ENCODE data around the gene STX17. TPM values are rescaled to one million over a fixed set of nuclear protein-coding genes. Genes with fewer than 3 reads are reported as not detected.
A peak's percentile ranks its signal among the peaks of the same experiment; 100 is the strongest.
"Not testable (repeated sequence)": the region's sequence is repeated elsewhere in the genome, so short reads cannot be mapped to it uniquely, and the experiment has no call there.

Gene STX17
- total RNA-seq (2021; ENCODE audit: unreplicated experiment), result 11.5 TPM
- polyA plus RNA-seq (2012; ENCODE audit: insufficient read length), result 4.0 TPM
- Bru-seq, nascent RNA, result percentile 62 among the genes with signal in this experiment
- percentile 62 among the genes with signal in this experiment for BruChase-seq, experiment 1, labeled RNA remaining after a 2-hour chase
- BruChase-seq, experiment 2, labeled RNA remaining after a 6-hour chase, result percentile 61 among the genes with signal in this experiment
- long read RNA-seq, transcript STX17-201 (8 exons, 2,713 nt), result major isoform, 12 of 25 reads
- long read RNA-seq, partial matches to known transcripts, result 1 of 25 reads
- long read RNA-seq, other reads (novel, unspliced or antisense), result 12 of 25 reads

DNA sequence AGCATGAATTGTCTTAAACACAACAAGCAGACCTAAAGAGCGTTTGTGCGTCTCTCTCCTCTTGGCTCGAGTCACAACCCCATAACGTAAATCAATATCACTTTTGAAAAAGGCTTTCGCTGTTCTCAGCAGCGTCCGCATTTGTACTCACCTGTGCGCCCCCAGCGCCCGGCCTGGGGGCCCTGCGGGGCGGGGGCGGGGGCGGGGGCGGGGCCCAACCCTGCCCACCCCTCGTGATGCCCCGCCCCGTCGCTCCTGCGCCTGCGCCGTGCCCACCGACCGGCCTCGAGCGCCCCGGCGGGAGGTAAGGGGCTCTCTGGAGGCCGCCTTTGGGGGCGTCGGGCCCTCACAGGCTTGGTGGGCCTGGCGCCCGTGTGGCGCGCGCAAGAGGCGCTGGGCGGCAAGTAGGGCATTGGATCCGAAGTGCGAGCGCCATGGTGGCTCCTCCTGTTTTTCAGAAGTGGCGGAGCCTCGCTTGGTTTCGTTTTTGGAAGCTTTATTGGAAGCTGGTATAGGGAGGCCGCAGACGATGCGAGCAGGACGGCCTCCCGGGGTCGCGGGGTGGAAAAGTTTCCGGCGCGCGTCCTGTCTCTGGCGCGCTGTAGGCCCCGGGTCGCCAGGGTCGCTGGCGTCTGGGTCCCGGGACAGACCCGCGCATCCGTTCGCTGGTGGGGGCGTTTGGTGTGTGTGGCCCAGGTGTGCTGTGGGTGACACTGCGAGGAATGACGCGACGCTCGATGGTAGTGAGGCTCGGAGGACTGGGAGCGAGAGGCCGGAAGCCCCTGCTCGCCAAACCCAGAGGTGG is at the start of gene STX17:
Gene STX17, plus strand, starts transcription at position 252 of the 805 bp plus-strand sequence. CDS start 8,586 bp downstream, outside the sequence.
- ChIA-PET CTCF (no interaction called here), POLR2A (interaction anchor here (0.7 kb wide), 1 partner anchor 88 kb away, joined by 4 read pairs; no protein-coding TSS in a partner anchor)
- DNase-seq (ENCODE audit: low read depth, low spot score) (no peak), ATAC-seq (peak; percentile 96)
- Histone ChIP-seq H3K27ac (ENCODE audit: low read length) (peak within 1 kb of the TSS; percentile 81), H3K9me3 (ENCODE audit: control insufficient read depth, insufficient read depth, low read depth, low read length) (no peaks in the 10 kb centered on the region), H3K4me1 (ENCODE audit: control insufficient read depth, insufficient read depth, low read length) (peaks cover 3% of the 10 kb centered on the region; the same call in 1 of the 2 replicates), H3K36me3 (ENCODE audit: control insufficient read depth, insufficient read depth, low read length) (peaks cover 5% of the 10 kb centered on the region; the same call in 1 of the 2 replicates), H3K4me3 (ENCODE audit: low read depth in 2 of 2, low read length in 2 of 2) (peak within 1 kb of the TSS; percentile 66 to 75), H3K27me3 (ENCODE audit: control insufficient read depth, insufficient read depth, low read length) (no peaks in the 10 kb centered on the region)
- intact Hi-C loops (cut with micrococcal nuclease; ENCODE audit: unreplicated experiment), result loop anchor here (5.0 kb wide), 1 partner anchor 84 kb away; the partner anchor contains the start of gene NR4A3
- BruUV-seq (replicated peaks), result no TSS peak
- TF ChIP-seq, protein P1, sequence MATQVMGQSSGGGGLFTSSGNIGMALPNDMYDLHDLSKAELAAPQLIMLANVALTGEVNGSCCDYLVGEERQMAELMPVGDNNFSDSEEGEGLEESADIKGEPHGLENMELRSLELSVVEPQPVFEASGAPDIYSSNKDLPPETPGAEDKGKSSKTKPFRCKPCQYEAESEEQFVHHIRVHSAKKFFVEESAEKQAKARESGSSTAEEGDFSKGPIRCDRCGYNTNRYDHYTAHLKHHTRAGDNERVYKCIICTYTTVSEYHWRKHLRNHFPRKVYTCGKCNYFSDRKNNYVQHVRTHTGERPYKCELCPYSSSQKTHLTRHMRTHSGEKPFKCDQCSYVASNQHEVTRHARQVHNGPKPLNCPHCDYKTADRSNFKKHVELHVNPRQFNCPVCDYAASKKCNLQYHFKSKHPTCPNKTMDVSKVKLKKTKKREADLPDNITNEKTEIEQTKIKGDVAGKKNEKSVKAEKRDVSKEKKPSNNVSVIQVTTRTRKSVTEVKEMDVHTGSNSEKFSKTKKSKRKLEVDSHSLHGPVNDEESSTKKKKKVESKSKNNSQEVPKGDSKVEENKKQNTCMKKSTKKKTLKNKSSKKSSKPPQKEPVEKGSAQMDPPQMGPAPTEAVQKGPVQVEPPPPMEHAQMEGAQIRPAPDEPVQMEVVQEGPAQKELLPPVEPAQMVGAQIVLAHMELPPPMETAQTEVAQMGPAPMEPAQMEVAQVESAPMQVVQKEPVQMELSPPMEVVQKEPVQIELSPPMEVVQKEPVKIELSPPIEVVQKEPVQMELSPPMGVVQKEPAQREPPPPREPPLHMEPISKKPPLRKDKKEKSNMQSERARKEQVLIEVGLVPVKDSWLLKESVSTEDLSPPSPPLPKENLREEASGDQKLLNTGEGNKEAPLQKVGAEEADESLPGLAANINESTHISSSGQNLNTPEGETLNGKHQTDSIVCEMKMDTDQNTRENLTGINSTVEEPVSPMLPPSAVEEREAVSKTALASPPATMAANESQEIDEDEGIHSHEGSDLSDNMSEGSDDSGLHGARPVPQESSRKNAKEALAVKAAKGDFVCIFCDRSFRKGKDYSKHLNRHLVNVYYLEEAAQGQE (IDR thresholded peaks at IDR 0.05; ENCODE audit: insufficient read depth in 1 of 2, low read depth in 2 of 2, low read length in 1 of 2), result no peak
- TF ChIP-seq SIN3A (IDR thresholded peaks at IDR 0.05; ENCODE audit: borderline replicate concordance, insufficient read depth, low read depth, low read length) (0 out of 2 replicates have a peak, but pooled peaks have one; percentile 36), POLR2AphosphoS5 (IDR thresholded peaks at IDR 0.05; ENCODE audit: low read depth, low read length) (peak; percentile 58)
- in situ Hi-C loops (cut with HindIII; ENCODE audit: low pct_unique_long_range_greater_than_20kb, low sequenced_read_pairs), result no loop called here

DNA sequence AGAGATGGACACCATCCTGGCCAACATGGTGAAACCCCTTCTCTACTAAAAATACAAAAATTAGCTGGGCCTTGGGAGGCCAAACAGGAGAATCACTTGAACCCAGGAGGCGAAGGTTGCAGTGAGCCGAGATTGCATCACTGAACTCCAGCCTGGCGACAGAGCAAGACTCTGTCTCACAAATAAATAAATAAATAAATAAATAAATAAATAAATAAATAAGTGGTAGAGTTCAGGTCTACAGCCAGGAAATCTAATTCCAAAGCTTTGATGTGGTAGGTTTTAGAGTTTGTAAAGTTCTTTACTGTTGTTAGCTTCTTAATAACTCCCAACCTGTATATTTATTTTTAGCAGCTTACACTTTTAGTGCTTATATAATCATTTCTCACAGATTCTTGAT is 48.9 kb upstream of the STX17 start:
- BruUV-seq (replicated peaks); H3K4me3 ChIP-seq (ENCODE audit: low read depth in 2 of 2, low read length in 2 of 2); intact Hi-C loops (cut with micrococcal nuclease; ENCODE audit: unreplicated experiment); DNase-seq (ENCODE audit: low read depth, low spot score); H3K27me3 ChIP-seq (ENCODE audit: control insufficient read depth, insufficient read depth, low read length); H3K36me3 ChIP-seq (ENCODE audit: control insufficient read depth, insufficient read depth, low read length); CTCF ChIA-PET; H3K4me1 ChIP-seq (ENCODE audit: control insufficient read depth, insufficient read depth, low read length); ATAC-seq; H3K9me3 ChIP-seq (ENCODE audit: control insufficient read depth, insufficient read depth, low read depth, low read length); H3K27ac ChIP-seq (ENCODE audit: low read length); in situ Hi-C loops (cut with HindIII; ENCODE audit: low pct_unique_long_range_greater_than_20kb, low sequenced_read_pairs); POLR2A ChIA-PET: not testable (repeated sequence)

DNA sequence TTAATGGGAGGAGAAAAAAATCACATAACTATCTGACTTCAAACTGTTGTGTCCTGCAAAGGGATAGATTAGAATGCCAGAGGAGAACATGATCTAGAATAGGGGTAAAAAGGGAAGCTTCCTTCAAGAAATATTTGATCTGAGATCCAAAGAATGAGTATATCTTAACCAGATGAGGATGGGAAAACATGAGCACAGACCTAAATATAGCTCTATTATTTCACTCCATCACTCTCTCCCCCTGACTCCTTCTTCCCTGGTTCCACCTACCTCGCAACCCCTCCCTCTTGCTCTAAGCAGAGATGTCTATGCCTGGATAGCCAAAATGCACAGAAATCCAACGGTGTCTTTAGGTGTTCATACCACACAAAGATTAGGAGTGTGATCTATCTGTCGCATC is 48.4 kb upstream of the STX17 start:
- Histone ChIP-seq H3K36me3 (ENCODE audit: control insufficient read depth, insufficient read depth, low read length) (no peaks in the 10 kb centered on the region), H3K27ac (ENCODE audit: low read length) (no peak overlapping the region), H3K4me1 (ENCODE audit: control insufficient read depth, insufficient read depth, low read length) (no peaks in the 10 kb centered on the region), H3K9me3 (ENCODE audit: control insufficient read depth, insufficient read depth, low read depth, low read length) (no peaks in the 10 kb centered on the region), H3K27me3 (ENCODE audit: control insufficient read depth, insufficient read depth, low read length) (no peaks in the 10 kb centered on the region), H3K4me3 (ENCODE audit: low read depth in 2 of 2, low read length in 2 of 2) (no peak overlapping the region)
- intact Hi-C loops (cut with micrococcal nuclease; ENCODE audit: unreplicated experiment) (no loop called here), in situ Hi-C loops (cut with HindIII; ENCODE audit: low pct_unique_long_range_greater_than_20kb, low sequenced_read_pairs) (no loop called here)
- ChIA-PET CTCF (no interaction called here), POLR2A (no interaction called here)
- DNase-seq (ENCODE audit: low read depth, low spot score), result no peak
- no TSS peak for BruUV-seq (replicated peaks)
- ATAC-seq, result no peak
- TF ChIP-seq TCF7L2 (IDR thresholded peaks at IDR 0.05; ENCODE audit: low read depth, low read length) (no peak), POLR2AphosphoS5 (IDR thresholded peaks at IDR 0.05; ENCODE audit: low read depth, low read length) (no peak), SIN3A (IDR thresholded peaks at IDR 0.05; ENCODE audit: borderline replicate concordance, insufficient read depth, low read depth, low read length) (no peak)
- TF ChIP-seq, protein P2, sequence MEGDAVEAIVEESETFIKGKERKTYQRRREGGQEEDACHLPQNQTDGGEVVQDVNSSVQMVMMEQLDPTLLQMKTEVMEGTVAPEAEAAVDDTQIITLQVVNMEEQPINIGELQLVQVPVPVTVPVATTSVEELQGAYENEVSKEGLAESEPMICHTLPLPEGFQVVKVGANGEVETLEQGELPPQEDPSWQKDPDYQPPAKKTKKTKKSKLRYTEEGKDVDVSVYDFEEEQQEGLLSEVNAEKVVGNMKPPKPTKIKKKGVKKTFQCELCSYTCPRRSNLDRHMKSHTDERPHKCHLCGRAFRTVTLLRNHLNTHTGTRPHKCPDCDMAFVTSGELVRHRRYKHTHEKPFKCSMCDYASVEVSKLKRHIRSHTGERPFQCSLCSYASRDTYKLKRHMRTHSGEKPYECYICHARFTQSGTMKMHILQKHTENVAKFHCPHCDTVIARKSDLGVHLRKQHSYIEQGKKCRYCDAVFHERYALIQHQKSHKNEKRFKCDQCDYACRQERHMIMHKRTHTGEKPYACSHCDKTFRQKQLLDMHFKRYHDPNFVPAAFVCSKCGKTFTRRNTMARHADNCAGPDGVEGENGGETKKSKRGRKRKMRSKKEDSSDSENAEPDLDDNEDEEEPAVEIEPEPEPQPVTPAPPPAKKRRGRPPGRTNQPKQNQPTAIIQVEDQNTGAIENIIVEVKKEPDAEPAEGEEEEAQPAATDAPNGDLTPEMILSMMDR (IDR thresholded peaks at IDR 0.05), result no peak
- TF ChIP-seq, protein P1 (IDR thresholded peaks at IDR 0.05; ENCODE audit: insufficient read depth in 1 of 2, low read depth in 2 of 2, low read length in 1 of 2), result no peak
